ENCODE data around the gene NR6A1. TPM values are rescaled to one million over a fixed set of nuclear protein-coding genes. Genes with fewer than 3 reads are reported as not detected.

Gene NR6A1
- total RNA-seq, 1 experiment from 2014 or later, result 99.3 TPM

- H2BK120ac ChIP-seq (ENCODE audit: low read depth, low read length, poor library complexity, severe bottlenecking), result no peak overlapping the region
- no peaks in the 10 kb centered on the region for H3K4me1 ChIP-seq (ENCODE audit: insufficient read depth, low read length)
- no peak overlapping the region for H3K56ac ChIP-seq (ENCODE audit: insufficient read length, low read depth, low read length)
- H3T11ph ChIP-seq (ENCODE audit: low read length), result no peak overlapping the region
- H4K20me1 ChIP-seq (ENCODE audit: control insufficient read depth, insufficient read depth, insufficient read length), result no peaks in the 10 kb centered on the region
- no peak overlapping the region for H3K4me2 ChIP-seq (ENCODE audit: insufficient read depth, insufficient read length, low read length)
- H2BK5ac ChIP-seq (ENCODE audit: insufficient read length, low read length), result no peak overlapping the region
- H2AK5ac ChIP-seq (ENCODE audit: insufficient read length, low read length), result no peak overlapping the region
- H3K23ac ChIP-seq (ENCODE audit: insufficient read length, low read depth, low read length), result no peak overlapping the region
- no peak overlapping the region; a peak in 2 of 7 replicates for H3K27ac Mint-ChIP-seq
- no peaks in the 10 kb centered on the region for H3K27me3 ChIP-seq (ENCODE audit: insufficient read depth, low read length)
- H3K9ac ChIP-seq (ENCODE audit: extremely low read depth, insufficient read length, low read length), result no peak overlapping the region
- no peaks in the 10 kb centered on the region for H3K9me3 Mint-ChIP-seq
- no peak overlapping the region for H4K5ac ChIP-seq (ENCODE audit: insufficient read length, low read depth, low read length)
- TF ChIP-seq, protein P1, sequence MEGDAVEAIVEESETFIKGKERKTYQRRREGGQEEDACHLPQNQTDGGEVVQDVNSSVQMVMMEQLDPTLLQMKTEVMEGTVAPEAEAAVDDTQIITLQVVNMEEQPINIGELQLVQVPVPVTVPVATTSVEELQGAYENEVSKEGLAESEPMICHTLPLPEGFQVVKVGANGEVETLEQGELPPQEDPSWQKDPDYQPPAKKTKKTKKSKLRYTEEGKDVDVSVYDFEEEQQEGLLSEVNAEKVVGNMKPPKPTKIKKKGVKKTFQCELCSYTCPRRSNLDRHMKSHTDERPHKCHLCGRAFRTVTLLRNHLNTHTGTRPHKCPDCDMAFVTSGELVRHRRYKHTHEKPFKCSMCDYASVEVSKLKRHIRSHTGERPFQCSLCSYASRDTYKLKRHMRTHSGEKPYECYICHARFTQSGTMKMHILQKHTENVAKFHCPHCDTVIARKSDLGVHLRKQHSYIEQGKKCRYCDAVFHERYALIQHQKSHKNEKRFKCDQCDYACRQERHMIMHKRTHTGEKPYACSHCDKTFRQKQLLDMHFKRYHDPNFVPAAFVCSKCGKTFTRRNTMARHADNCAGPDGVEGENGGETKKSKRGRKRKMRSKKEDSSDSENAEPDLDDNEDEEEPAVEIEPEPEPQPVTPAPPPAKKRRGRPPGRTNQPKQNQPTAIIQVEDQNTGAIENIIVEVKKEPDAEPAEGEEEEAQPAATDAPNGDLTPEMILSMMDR (conservative IDR thresholded peaks at IDR 0.05), result peak; percentile 24; the same call in 1 of the 3 replicates
- no peaks in the 10 kb centered on the region for H3K23me2 ChIP-seq (ENCODE audit: insufficient read length, low read depth, low read length, poor library complexity, severe bottlenecking)
- H3K4me3 Mint-ChIP-seq, result no peak overlapping the region
- H4K91ac ChIP-seq (ENCODE audit: insufficient read length, low read depth, low read length), result no peak overlapping the region
- H2BK20ac ChIP-seq (ENCODE audit: low read depth, low read length, poor library complexity, severe bottlenecking), result no peak overlapping the region
- H2BK15ac ChIP-seq (ENCODE audit: low read depth, low read length), result no peak overlapping the region
- H3K79me1 ChIP-seq (ENCODE audit: insufficient read depth, low read depth, low read length, poor library complexity, severe bottlenecking), result no peaks in the 10 kb centered on the region
- no peaks in the 10 kb centered on the region for H3K79me2 ChIP-seq (ENCODE audit: insufficient read depth, low read length)
- no peak overlapping the region for H3K27ac ChIP-seq (ENCODE audit: insufficient read length, low read depth, low read length)
- H3K14ac ChIP-seq (ENCODE audit: insufficient read depth, low read length), result no peak overlapping the region
- no peak overlapping the region for H4K8ac ChIP-seq (replicated peaks; ENCODE audit: insufficient read length, low read depth, low read length)
- H2AFZ ChIP-seq (ENCODE audit: low read length), result no peak overlapping the region
- H3K9me3 ChIP-seq (ENCODE audit: control insufficient read depth, low read depth, low read length), result no peaks in the 10 kb centered on the region
- no CpG with 5 or more reads among the region's 6 CpGs for WGBS (ENCODE audit: extremely low coverage, insufficient read length, low lambda C conversion rate)
- peaks cover 7% of the 10 kb centered on the region for H3K27me3 Mint-ChIP-seq (ENCODE audit: low read depth)
- no peak overlapping the region for H3K4ac ChIP-seq (ENCODE audit: low read depth, low read length)
- H3K18ac ChIP-seq (ENCODE audit: insufficient read length, low read depth, low read length), result no peak overlapping the region
- no peak overlapping the region for H2BK12ac ChIP-seq (ENCODE audit: insufficient read length, low read depth, low read length)
- H3K4me1 Mint-ChIP-seq, result peaks cover 2 to 24% of the 10 kb centered on the region in 2 experiments; a peak in 3 of 4 replicates
- peak; percentile 40 for DNase-seq
- H3K36me3 Mint-ChIP-seq (ENCODE audit: insufficient read depth in 1 of 3, low read depth in 3 of 3), result no peaks in the 10 kb centered on the region
These were observed 259.7 kb downstream of the NR6A1 start for GRCh38 chr9:124511426-124511840.

All from H9 (cell line).